ENCODE data around the gene SNX25.
"Not testable (repeated sequence)": the region's sequence is repeated elsewhere in the genome, so short reads cannot be mapped to it uniquely, and the experiment has no call there.

The SNX25 gene

GRCh38 chr4:185311113-185311888, 101.9 kb downstream of the SNX25 start:
- DNase-seq = no peak

DNA sequence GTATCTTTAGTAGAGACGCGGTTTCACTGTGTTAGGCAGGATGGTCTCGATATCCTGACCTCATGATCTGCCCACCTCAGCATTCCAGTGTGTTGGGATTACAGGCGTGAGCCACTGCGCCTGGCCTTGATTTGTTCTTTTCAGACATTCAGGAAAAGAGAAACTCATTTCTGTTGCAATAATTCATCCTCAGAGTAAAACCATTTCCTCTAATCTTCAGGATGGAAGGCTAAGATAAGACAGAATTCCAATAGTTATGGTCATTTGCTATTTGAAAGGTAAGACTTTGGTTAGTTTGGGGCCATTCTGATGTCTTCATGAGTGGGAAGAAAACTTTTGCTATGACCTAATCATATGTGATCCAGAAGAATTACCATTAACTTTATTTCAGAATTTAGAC, 103.3 kb downstream of the SNX25 start:
- DNase-seq = no peak

GRCh38 chr4:185317462-185317861, 108.1 kb downstream of the SNX25 start:
- not testable (repeated sequence) for DNase-seq

DNA sequence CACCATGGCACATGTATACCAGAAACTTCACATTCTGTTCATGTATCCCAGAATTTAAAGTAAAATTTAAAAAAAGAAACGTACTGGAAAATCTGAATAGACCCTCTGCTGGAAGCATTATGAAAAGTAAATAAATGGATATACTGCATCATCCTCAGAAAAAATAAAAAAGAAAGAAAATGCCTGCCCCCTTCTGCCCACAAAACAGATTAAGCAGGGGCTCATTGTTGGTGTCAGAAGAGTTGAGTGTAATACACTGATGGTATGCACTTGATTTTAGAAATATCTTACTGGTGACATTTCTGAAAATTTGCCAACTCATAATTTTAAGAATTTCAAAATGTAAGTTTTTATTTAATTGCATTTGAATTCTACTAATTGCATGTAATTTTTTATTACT, 108.5 kb downstream of the SNX25 start:
- no peak for DNase-seq

DNA sequence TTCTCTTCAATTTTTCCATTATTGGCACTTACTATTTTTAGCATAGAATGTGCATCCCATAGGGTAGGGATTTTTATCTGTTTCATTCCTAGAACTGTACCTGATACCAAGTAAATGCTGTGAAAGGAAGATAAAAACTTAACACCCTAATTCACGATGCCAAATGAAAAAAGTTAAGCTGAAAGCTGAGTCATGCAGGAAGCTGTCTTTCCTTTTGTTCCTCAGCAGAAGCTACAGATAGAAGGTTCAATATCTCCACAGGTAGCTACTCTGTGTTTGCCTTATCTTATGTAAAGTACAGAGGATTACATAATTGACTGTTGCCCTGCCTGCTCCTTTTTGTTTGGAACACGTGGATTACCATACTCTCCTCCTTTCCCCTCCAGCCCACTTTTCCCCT, 109.3 kb downstream of the SNX25 start:
- DNase-seq = no peak

GRCh38 chr4:185322803-185323202, 113.4 kb downstream of the SNX25 start:
- DNase-seq = no peak

GRCh38 chr4:185323606-185324005, 114.2 kb downstream of the SNX25 start:
- no peak for DNase-seq

DNA sequence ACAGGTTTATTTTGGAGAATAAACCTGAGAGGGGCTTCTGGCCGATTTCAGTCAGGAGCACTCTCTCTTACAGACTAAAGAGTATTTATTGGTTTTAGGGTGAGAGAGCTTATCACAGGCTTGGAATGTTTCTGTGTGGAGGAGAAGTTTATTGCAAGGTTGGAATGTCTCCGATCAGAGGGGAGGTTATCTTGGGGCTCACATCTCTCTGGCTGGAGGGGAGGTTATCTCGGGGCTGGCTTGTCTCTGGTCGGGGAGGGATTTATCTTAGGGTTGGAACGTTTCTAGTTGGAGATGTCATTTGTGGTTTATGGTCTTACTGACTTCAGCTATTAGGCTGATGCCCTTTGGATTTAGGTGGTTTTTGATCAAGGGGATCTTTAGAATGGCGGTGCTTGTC, 115.0 kb downstream of the SNX25 start:
- not testable (repeated sequence) for DNase-seq

DNA sequence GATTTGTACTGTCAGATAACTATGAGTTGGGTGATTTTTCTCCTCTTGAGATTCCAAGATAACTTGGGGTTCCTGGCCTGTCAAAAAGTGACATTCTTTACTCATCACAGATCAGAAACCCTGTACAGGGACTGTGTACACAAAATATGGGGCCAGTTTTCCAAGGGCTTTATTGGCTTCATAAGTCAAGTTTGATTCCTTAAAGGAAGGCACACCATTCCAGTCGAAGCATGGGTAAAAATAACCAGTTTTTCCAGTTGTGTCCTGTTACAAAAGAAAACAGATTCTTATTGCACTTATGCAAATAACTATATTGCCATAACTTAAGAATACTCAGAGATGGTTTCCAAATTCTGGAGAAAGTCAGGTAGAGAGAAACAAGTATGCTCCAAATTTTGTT, 116.3 kb downstream of the SNX25 start:
- not testable (repeated sequence) for DNase-seq

- DNase-seq = no peak
Measured at GRCh38 chr4:185328586-185328985, 119.2 kb downstream of the SNX25 start.

DNA sequence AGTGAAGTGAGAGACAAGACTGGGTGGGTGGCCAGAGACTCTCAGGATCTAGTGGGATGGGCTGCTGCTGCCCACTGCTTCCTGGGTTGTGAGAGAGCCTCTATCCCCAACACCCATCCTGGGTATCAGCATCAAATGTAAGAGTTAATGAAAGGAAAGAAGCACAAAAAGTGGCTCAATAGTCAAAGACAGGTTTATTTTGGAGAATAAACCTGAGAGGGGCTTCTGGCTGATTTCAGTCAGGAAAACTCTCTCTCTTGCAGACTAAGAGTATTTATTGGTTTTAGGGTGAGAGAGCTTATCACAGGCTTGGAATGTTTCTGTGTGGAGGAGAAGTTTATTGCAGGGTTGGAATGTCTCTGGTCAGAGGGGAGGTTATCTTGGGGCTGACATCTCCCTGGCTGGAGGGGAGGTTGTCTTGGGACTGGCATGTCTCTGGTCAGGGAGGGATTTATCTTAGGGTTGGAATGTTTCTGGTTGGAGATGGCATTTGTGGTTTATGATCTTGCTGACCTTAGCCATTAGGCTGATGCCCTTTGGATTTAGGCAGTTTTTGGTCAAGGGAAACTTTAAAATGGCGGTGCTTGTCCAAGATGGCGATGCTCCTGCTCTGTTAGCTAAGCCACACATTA, 120.6 kb downstream of the SNX25 start:
- DNase-seq = not testable (repeated sequence)

DNA sequence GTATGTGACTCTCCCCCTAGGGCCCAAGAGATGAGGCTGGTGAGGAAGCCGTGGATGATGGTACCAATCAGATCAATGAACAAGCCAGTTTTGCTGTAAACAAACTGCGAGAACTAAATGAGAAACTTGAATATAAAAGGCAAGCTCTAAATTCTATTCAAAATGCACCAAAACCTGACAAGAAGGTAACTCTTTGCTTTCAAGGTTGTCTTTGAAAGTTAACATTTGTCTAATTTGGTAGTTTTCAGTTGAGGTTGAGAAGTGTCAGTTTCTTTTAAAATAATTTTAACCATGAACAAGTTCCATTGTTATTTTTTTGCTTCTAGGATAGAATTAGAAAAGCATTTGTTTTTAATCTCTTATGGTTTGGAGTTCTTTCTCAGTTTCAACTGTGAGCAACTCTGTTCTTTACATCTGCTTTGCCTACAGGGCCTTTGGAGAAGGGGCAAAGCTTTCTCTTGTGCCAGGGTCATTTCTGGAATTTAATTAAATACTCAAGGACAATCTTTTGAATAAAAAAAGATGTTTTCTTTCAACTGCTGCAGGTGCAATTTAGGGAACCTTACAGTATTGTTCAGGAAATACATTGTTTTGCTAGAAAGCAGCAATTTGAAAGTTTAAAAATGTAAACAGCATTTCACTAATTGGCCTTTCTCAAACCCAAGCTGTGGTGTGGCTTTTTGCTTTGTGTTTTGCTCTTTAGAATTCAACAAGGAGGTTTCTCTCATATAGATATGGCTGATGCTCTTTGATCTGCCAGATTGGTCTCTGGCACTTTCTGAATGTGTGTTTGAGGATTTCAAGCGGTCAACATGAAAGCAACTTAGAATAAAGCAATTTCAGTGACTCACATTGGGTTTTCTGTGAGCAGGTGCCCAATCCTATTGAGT, 123.4 kb downstream of the SNX25 start:
- no peak for DNase-seq

DNA sequence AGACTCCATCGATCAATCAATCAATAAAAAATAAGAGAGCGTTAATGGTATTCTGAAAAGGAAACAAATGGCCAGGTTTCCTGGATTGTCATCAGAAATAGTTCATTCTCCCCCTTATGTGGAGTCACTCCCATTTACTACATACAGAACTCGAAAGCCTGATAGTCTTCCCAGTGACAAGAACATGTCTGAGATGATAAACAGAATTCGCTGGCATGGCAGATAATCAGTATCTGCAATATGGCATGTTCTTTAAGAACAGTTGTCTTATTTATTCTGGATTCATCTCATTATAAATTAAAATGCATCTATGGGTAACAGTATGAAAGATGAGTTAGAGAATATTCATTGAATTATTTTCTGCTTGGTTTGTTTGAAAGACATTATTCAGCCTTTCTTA, 124.9 kb downstream of the SNX25 start:
- DNase-seq = no peak

GRCh38 chr4:185335579-185335978, 126.2 kb downstream of the SNX25 start:
- DNase-seq = no peak

GRCh38 chr4:185339941-185340340, 130.5 kb downstream of the SNX25 start:
- no peak for DNase-seq

- DNase-seq = no peak
Measured at GRCh38 chr4:185341377-185341776, 132.0 kb downstream of the SNX25 start.

DNA sequence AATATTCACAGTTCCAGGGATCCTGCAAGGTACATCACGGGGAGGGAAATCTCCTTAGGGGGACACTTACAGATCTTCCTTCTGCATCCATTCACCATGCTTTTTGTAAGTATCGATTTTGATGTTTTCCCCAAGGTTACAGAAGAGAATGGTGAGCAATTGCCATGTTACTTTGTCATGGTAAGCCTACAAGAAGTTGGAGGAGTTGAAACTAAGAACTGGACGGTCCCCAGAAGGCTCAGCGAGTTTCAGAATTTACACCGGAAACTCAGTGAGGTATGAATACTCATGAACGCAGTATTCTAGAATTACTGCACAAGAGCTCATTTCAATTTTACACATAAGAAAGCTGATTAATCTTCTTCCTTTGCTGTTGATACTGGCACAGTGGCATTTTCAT, 132.4 kb downstream of the SNX25 start:
- no peak for DNase-seq

DNA sequence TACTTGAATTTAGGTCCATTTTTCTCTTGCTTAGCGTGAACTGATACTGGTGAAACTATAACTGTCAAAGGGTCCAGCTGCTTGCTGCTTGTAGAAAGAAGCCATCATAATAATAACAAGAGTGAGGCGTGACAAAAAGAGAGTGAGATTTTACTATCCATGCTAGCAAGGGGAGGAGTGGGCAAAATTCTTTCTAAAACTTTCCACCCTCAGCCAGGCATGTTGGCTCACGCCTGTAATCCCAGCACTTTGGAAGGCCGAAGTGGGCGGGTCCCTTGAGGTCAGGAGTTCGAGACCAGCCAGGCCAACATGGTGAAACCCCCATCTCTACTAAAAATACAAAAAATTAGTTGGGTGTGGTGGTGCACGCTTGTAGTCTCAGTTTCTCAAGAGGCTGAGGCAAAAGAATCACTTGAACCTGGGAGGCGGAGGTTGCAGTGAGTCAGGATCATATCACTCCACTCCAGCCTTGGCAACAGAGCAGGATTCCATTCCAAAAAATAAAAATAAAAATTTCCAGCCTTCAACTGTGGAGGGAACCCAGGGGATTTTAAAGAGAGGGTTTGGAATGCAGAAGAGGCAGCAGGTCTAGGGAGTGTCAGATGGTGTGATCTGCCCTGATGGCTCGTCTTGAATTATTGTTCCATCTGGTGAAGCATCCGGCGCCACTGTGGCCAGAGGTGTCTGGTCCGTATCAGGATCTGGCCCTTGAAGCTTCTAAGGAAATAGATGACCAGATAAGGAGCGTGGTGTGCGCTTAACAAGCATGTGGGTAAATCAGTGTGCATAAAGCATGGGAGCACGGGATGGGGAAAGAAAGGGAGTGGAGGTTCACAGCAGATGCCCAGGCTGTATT, 134.6 kb downstream of the SNX25 start:
- DNase-seq = no peak

DNA sequence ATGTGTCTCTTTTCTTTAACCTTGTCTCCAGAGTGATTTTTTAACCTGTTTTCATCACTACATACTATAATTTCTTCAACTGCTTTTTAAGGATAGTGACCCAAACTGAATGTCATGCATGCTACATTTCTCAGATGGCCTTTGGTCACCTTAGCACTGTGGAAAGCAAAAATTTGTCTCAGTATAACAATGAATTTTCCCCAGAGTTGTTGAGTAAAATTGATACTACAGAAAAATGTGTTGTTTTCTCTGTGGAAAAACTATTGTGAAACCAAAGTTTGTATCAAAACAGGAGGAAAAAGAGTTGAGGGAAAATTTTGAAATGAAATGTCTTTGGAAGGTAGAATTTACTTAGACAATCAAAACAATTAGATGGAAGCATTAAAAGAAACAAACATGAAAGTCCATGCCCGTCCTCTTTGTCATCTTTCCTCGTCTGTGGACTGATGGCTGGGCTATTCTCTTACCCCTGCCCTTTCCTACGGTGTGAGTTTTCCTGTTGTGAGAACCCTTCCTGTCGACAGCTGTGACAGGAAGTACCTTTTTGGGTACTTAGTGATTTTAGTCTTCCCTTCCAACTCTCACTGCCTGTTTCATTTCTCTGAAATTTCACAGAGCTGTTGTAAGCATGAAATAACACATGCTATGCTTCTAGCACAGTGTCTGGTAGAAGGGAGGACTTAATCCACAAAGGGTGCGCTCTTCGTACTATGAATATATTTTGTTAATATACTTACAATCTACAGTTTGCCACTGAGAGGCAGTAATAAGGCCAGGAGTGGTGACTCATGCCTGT, 135.5 kb downstream of the SNX25 start:
- no peak for DNase-seq

- DNase-seq = no peak
Measured at GRCh38 chr4:185346975-185347601, 137.7 kb downstream of the SNX25 start.

GRCh38 chr4:185351691-185352090, 142.3 kb downstream of the SNX25 start:
- DNase-seq = no peak
